Dedifferentiated amniotic fluid mesenchymal stem cell (primary cell): Measurements from ENCODE around the gene OTULINL.
A peak's percentile ranks its signal among the peaks of the same experiment; 100 is the strongest.

Experiments used
- DNase-seq: peaks from one replicate; pipeline ENCODE4 v3.0.0-alpha.2; 2016; ENCODE audit errors: extremely low spot score

OTULINL gene

GRCh38 chr5:14577079-14577725 is 4.4 kb upstream of the OTULINL start:
- DNase-seq: no peak

- DNase-seq: no peak
Measured at GRCh38 chr5:14577971-14578370, 3.6 kb upstream of the OTULINL start.

GRCh38 chr5:14579246-14579645 is 2.3 kb upstream of the OTULINL start:
- no peak for DNase-seq

- no peak for DNase-seq
Measured at GRCh38 chr5:14579731-14580397, 1.7 kb upstream of the OTULINL start.

- DNase-seq: peak; percentile 56
Measured at GRCh38 chr5:14580398-14581034, 1.1 kb upstream of the OTULINL start.

- no peak for DNase-seq
Measured at GRCh38 chr5:14581891-14582796, 552 bp downstream of the OTULINL start.

GRCh38 chr5:14582797-14583137 is 1.2 kb downstream of the OTULINL start:
- no peak for DNase-seq

- no peak for DNase-seq
Measured at GRCh38 chr5:14584848-14585247, 3.3 kb downstream of the OTULINL start.

GRCh38 chr5:14587150-14587549 is 5.6 kb downstream of the OTULINL start:
- no peak for DNase-seq

- no peak for DNase-seq
Measured at GRCh38 chr5:14588145-14588544, 6.6 kb downstream of the OTULINL start.

- no peak for DNase-seq
Measured at GRCh38 chr5:14588758-14589543, 7.4 kb downstream of the OTULINL start.

- DNase-seq: no peak
Measured at GRCh38 chr5:14590949-14591348, 9.4 kb downstream of the OTULINL start.

GRCh38 chr5:14591548-14591947 is 10.0 kb downstream of the OTULINL start:
- no peak for DNase-seq

GRCh38 chr5:14593326-14594021 is 11.9 kb downstream of the OTULINL start:
- no peak for DNase-seq

- no peak for DNase-seq
Measured at GRCh38 chr5:14594378-14595074, 12.9 kb downstream of the OTULINL start.

GRCh38 chr5:14595189-14595588 is 13.6 kb downstream of the OTULINL start:
- DNase-seq: no peak

- DNase-seq: no peak
Measured at GRCh38 chr5:14595891-14596290, 14.3 kb downstream of the OTULINL start.

GRCh38 chr5:14597080-14597479 is 15.5 kb downstream of the OTULINL start:
- DNase-seq: no peak

GRCh38 chr5:14598225-14598624 is 16.6 kb downstream of the OTULINL start:
- DNase-seq: no peak

- no peak for DNase-seq
Measured at GRCh38 chr5:14599476-14600127, 18.0 kb downstream of the OTULINL start.
